Testis (tissue), 2 donors: ENCODE data around the gene HSF4.

ENCODE experiments used
- POLR2A ChIP-seq: fragments of 450-650 bp; IDR thresholded peaks from one replicate; pipeline ENCODE4 v1.6.1; 2017; ENCODE audit warnings: antibody characterized with exemption, mild to moderate bottlenecking, moderate library complexity
- TF ChIP-seq, protein P1 (sequence below), 3 experiments: fragments of 450-650 bp in 2 of 3; fragments of 200-600 bp in 1 of 3; sonication (generic) in 1 of 3; IDR thresholded peaks; one replicate each; pipeline ENCODE4 v1.5.1; 2016 to 2019; ENCODE audit warnings: antibody characterized with exemption in 3 of 3, mild to moderate bottlenecking in 2 of 3, moderate library complexity in 1 of 3

DNA sequence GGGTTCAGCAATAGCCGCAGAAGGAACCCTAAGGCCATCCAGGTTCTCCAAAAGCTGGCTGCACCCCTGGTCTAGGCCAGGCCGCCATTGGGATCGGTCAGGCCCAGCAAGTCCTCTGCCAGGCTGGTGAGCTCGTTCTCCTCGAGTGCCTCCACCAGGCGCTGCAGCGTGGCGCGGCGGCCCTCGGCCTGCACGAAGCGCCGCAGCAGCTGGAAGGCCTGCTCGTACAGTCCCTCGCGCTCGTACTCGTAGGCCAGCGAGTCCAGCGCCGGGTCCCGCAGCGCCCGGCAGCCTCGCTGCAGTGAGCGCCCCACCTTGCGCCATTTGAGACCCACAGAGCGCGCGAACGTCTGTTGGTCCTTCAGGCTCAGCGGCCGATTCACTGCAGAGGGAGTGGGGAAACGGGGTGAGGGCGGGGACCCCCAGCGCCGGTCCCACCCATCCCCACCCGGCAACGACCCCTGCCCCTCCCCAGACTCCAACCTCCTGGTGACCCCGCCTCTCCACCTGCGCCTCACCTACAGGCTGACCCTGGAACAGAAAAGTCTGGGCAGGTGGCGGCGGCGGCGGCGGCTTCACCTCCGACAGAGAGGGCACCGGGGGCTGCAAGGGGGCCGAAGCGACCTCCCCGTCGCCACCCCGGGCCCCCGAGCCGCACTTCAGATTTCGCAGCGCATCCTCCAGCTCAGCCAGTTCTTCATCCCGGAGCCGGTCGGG lies 9.8 kb upstream of the HSF4 start:
- TF ChIP-seq, protein P1, sequence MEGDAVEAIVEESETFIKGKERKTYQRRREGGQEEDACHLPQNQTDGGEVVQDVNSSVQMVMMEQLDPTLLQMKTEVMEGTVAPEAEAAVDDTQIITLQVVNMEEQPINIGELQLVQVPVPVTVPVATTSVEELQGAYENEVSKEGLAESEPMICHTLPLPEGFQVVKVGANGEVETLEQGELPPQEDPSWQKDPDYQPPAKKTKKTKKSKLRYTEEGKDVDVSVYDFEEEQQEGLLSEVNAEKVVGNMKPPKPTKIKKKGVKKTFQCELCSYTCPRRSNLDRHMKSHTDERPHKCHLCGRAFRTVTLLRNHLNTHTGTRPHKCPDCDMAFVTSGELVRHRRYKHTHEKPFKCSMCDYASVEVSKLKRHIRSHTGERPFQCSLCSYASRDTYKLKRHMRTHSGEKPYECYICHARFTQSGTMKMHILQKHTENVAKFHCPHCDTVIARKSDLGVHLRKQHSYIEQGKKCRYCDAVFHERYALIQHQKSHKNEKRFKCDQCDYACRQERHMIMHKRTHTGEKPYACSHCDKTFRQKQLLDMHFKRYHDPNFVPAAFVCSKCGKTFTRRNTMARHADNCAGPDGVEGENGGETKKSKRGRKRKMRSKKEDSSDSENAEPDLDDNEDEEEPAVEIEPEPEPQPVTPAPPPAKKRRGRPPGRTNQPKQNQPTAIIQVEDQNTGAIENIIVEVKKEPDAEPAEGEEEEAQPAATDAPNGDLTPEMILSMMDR (IDR thresholded peaks at IDR 0.05) = no peak
- no peak for TF ChIP-seq POLR2A
